DMS53 treated with DMSO at 0.1 percent for 48 hours (cell line): Measurements from ENCODE around the gene LSG1.

Experiments
- DNase-seq: peaks from one replicate; lab custom pipeline; 2025; ENCODE audit not compliant: unreplicated experiment; lab: John Stamatoyannopoulos, UW

Gene LSG1

GRCh38 chr3:194671900-194672808 lies at the start of gene LSG1:
TSS of gene LSG1 (minus strand) at chr3:194672191. CDS start at chr3:194672162, 29 bp downstream.
- DNase-seq: peak; percentile 82

- DNase-seq: no peak
Measured at GRCh38 chr3:194720048-194720447, 48.1 kb upstream of the LSG1 start.

- no peak for DNase-seq
Measured at GRCh38 chr3:194718079-194718478, 46.1 kb upstream of the LSG1 start.

- DNase-seq: no peak
Measured at GRCh38 chr3:194715022-194715800, 43.2 kb upstream of the LSG1 start.

GRCh38 chr3:194714564-194714963 lies 42.6 kb upstream of the LSG1 start:
- no peak for DNase-seq

- DNase-seq: no peak
Measured at GRCh38 chr3:194714137-194714455, 42.1 kb upstream of the LSG1 start.

GRCh38 chr3:194713299-194714136 lies 41.5 kb upstream of the LSG1 start:
- no peak for DNase-seq

- no peak for DNase-seq
Measured at GRCh38 chr3:194711913-194712312, 39.9 kb upstream of the LSG1 start.

- DNase-seq: no peak
Measured at GRCh38 chr3:194711286-194711685, 39.3 kb upstream of the LSG1 start.

- no peak for DNase-seq
Measured at GRCh38 chr3:194707147-194707540, 35.2 kb upstream of the LSG1 start.

GRCh38 chr3:194705761-194706160 lies 33.8 kb upstream of the LSG1 start:
- DNase-seq: no peak

GRCh38 chr3:194705227-194705626 lies 33.2 kb upstream of the LSG1 start:
- DNase-seq: no peak

GRCh38 chr3:194702545-194702944 lies 30.6 kb upstream of the LSG1 start:
- no peak for DNase-seq

GRCh38 chr3:194696702-194697101 lies 24.7 kb upstream of the LSG1 start:
- no peak for DNase-seq

GRCh38 chr3:194691481-194692283 lies 19.7 kb upstream of the LSG1 start:
- DNase-seq: peak; percentile 3

GRCh38 chr3:194690501-194691372 lies 18.7 kb upstream of the LSG1 start:
- DNase-seq: no peak

GRCh38 chr3:194689493-194689944 lies 17.5 kb upstream of the LSG1 start:
- no peak for DNase-seq

- no peak for DNase-seq
Measured at GRCh38 chr3:194688946-194689345, 17.0 kb upstream of the LSG1 start.

- DNase-seq: no peak
Measured at GRCh38 chr3:194688200-194688740, 16.3 kb upstream of the LSG1 start.
